Measurements from ENCODE around the gene SEMA3B.

- TF ChIP-seq, protein P1, sequence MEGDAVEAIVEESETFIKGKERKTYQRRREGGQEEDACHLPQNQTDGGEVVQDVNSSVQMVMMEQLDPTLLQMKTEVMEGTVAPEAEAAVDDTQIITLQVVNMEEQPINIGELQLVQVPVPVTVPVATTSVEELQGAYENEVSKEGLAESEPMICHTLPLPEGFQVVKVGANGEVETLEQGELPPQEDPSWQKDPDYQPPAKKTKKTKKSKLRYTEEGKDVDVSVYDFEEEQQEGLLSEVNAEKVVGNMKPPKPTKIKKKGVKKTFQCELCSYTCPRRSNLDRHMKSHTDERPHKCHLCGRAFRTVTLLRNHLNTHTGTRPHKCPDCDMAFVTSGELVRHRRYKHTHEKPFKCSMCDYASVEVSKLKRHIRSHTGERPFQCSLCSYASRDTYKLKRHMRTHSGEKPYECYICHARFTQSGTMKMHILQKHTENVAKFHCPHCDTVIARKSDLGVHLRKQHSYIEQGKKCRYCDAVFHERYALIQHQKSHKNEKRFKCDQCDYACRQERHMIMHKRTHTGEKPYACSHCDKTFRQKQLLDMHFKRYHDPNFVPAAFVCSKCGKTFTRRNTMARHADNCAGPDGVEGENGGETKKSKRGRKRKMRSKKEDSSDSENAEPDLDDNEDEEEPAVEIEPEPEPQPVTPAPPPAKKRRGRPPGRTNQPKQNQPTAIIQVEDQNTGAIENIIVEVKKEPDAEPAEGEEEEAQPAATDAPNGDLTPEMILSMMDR (IDR thresholded peaks at IDR 0.05), result no peak
- TF ChIP-seq ZFX (IDR thresholded peaks at IDR 0.05; ENCODE audit: borderline replicate concordance), result no peak
Observed at GRCh38 chr3:50266836-50267235, 2.1 kb upstream of the SEMA3B start.
